HG03135 (cell line): Measurements from ENCODE around the gene A2M.

Source experiments
- ATAC-seq: cut with Tn5 transposase; IDR thresholded peaks from one replicate; pipeline ENCODE4 v1.9.1; 2021; ENCODE audit warnings: mild to moderate bottlenecking, moderate library complexity; ENCODE audit not compliant: unreplicated experiment

A2M gene

GRCh38 chr12:9099552-9100190 lies 16.0 kb downstream of the A2M start:
- no peak for ATAC-seq

- no peak for ATAC-seq
Observed at GRCh38 chr12:9098463-9099026, 17.2 kb downstream of the A2M start.

- ATAC-seq: no peak
Observed at GRCh38 chr12:9098115-9098452, 17.6 kb downstream of the A2M start.

DNA sequence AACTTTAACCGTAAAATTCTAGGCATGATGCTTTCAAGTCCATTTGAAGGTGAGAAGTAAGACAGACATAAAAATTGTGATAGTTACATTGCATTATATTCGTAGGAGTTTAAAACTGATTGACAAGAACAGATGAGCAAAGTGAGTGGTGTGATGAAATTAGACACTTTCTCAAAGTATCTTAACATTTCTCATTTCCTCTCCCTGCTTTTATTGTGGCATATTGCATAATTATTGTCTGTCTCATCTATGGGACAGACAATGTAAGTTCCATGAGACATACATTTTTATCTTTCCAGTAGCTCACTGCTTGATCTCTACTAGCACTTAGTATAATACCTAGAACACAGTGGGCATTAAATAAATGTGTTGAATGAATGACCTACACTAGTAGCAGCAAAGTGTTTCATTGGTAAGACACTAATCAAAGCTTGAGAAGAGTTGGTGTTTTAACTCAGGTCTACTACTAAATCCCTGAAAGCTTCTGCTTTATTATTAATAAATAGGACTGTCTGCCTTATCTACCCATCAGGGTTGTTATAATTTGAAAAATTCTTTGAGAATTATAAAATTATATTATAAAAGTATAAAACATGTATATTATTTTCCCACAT lies 19.0 kb downstream of the A2M start:
- ATAC-seq: no peak

DNA sequence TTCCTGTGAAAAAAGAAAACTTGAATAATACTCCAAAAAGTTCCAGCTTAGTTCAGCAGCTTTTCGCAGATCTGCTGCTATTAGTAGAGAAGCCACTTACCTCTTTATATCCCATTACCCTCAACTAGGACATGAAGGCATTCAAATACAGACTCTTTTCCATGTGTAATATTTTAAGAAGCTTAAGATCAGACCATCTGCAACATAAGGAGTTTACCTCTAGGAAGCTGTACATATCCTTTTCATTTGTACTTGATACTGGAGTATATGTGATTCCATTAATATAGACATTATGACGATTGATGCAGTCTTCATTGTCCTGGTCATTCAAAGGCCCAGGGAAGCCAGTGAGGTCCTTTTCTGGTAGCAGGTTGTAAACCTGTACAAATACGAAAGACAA lies 20.4 kb downstream of the A2M start:
- ATAC-seq: no peak

DNA sequence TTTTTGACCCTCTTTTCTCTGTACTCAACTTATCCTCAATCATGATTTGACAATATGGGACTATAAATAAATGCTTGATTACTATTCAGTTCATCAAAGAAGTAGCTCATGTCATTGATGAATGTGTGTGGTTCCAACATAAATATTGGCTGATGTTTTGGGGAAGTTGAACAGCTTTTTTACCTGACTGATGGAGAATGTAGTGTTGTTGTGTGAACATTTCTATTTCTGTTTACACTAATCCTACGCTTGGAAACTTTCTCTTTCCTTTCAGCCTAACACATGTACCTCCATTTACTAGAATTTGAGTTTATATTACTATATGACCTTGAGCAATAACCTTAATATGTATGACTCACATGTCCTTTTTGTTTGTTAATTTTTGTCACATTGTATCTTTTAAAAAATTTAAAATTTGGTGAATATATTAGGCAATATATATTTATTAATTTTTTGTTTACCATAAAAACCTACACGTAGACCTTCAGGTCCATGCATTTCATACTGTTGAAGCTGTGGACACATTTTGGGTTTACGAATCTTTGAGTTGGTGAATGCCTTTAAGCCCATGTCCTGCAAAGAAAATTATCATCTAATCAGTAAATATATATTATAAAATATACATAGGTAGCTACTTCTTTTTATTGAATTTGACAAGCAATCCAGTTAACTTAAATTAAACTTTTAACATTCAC lies 21.1 kb downstream of the A2M start:
- no peak for ATAC-seq

GRCh38 chr12:9091891-9092598 lies 23.7 kb downstream of the A2M start:
- ATAC-seq: no peak

DNA sequence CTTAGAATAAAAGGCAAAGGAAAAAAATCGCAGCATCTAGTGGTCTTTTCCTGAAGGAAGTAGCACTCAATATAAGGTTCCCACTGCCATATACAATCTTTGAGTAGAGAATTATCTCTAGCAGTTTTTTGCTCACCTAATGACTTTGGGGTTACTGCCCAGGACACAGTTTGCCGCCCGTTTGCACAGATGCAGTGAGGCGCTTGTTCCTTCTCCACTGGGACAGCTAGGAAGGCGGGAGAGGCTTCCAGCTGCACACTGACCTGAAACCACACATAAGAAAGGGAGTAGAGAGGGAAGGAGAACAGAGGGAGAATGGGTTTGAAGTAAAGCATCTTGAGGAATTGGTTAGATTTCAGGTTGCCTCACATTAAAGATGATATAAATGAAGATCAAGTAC lies 25.5 kb downstream of the A2M start:
- ATAC-seq: no peak

- no peak for ATAC-seq
Observed at GRCh38 chr12:9087087-9087835, 28.5 kb downstream of the A2M start.

- ATAC-seq: no peak
Observed at GRCh38 chr12:9086087-9086486, 29.6 kb downstream of the A2M start.

GRCh38 chr12:9084417-9084816 lies 31.3 kb downstream of the A2M start:
- no peak for ATAC-seq

- no peak for ATAC-seq
Observed at GRCh38 chr12:9083793-9084192, 31.9 kb downstream of the A2M start.

DNA sequence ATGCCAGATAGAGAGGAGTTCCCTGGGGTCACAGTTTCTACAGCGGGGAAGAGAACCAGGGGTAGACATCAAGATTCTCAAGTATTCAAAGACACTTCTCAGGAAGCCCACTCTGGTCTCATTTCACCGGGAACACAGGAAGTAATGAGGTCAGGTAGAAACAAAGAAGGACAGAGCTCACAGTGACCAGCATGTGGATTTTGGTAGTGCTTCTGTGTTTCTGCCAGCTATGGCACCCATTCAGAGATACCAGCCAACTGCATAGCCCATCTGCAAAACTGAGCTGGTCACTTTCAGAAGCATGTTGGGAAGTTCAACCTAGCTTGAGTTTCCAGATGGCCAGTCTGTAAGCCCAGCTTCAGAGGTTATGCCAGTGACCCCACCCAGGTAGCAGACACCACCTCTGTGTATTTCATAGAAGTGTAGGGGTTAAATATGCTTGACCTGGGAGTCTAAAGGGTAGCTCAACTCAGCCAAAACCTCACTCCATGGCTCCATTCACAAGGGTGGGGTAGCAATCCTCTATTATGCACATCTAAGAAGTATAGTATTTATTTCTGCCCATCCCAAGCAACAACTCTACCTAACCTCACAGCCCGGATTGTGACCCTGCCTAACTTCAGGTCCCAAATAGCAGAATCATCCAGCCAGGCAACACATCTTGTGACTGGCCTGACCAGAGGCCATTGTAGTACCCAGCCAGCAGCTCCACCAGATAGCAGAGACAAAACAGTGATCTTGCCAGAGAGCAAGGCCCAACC lies 33.9 kb downstream of the A2M start:
- ATAC-seq: no peak

DNA sequence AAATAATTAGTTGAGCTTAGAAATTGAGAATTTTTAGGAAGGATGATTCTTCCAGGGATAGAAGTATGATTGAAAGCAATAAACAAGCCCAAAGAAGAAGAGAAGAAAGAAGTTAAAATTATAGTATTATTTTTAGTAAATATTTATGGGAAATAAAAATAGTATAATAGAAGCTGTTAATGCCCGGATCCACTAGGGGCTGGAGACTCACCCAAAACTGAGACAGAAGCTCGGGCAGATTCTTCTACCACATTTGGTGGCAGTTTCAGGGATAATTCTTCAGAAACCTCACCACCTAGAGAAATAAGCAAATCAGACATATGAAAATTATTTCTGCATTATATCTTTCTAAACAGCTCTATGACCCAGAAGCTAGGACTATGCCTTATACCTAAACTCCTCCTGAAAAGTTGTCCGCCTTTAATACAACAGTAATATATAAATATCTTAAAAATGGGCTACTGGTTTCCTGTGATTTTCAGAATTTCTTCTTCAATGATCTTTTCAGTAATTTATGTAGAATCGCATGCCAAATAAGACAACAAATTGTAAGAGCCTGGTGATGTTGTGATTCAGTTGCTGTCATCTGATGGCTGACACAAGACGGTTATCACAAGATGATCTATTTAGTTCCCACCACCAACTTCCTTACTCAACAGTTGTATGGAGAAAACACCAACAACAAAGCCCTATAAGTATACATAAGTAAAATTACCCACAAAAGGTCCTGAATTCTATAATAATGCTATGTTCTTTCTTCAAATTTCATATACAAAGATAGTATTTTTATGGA lies 35.6 kb downstream of the A2M start:
- no peak for ATAC-seq

DNA sequence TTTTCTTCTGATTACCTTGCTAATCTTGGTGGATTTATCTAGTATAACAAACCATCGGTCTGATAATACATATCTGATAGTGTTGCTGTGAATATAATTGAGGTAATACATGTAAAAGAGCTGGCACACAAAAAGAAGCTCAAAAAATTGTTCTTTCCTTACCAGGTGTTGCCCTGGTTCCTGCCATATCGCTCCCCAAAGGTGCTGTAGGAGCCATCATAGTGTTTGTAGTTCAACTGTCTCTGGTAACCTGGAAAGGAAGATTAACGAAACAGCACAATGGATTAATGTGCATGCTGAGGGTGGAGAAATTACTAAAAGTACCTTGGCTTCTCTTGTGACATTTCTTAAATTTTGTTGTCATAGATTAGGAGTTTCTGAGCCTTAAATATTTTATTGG lies 36.6 kb downstream of the A2M start:
- ATAC-seq: no peak

GRCh38 chr12:9077152-9078031 lies 38.3 kb downstream of the A2M start:
- no peak for ATAC-seq

- ATAC-seq: no peak
Observed at GRCh38 chr12:9076733-9077132, 39.0 kb downstream of the A2M start.

DNA sequence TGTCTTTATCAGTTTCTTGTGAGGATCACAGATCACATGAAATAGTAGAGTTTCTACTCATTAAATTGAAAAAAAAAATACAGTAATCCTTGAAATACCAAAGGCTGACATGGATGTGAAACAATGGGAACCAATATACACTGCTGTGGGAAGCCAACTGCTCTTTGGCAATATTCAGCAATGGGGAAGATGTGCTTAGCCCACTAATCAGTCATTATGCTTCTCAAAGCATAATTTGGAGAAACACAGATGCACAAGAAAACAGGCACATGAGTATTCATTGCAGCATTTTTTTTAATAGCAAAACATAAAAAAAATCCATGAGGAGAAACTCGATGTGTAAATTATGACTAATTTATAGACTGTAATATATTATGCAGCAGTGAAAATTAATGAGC lies 40.6 kb downstream of the A2M start:
- ATAC-seq: no peak
